Mesenchymal stem cell (in vitro differentiated cells and primary cell): ENCODE data around the gene PKHD1.

Experiments used
- DNase-seq: peaks from one replicate; pipeline ENCODE4 v3.0.0-alpha.2; 2013
- H2AFZ ChIP-seq: one replicate; pipeline ENCODE4 v1.6.1; 2013; ENCODE audit warnings: low read depth, mild to moderate bottlenecking, control low read depth, inconsistent platforms, low read length, moderate library complexity
- H2AK5ac ChIP-seq: 2 replicates; pipeline ENCODE4 v1.6.1; 2013; ENCODE audit warnings: low read length, moderate library complexity, mild to moderate bottlenecking, inconsistent platforms; ENCODE audit not compliant: severe bottlenecking
- H2BK120ac ChIP-seq: one replicate; pipeline ENCODE4 v1.6.1; 2013; ENCODE audit warnings: low read depth, mild to moderate bottlenecking, inconsistent platforms, low read length, moderate library complexity
- H2BK12ac ChIP-seq, 2 experiments: one replicate each; pipeline ENCODE4 v1.6.1; 2013; ENCODE audit warnings: inconsistent platforms in 2 of 2, low read length in 2 of 2, mild to moderate bottlenecking in 2 of 2, moderate library complexity in 2 of 2, control low read depth in 1 of 2
- H2BK15ac ChIP-seq: one replicate; pipeline ENCODE4 v1.6.1; 2013; ENCODE audit warnings: mild to moderate bottlenecking, low read depth, inconsistent platforms; ENCODE audit not compliant: poor library complexity, severe bottlenecking
- H2BK5ac ChIP-seq: 2 replicates; pipeline ENCODE4 v1.6.1; 2013; ENCODE audit warnings: low read depth, mild to moderate bottlenecking, low read length, control low read depth, inconsistent platforms; ENCODE audit not compliant: poor library complexity, severe bottlenecking
- H3K14ac ChIP-seq, 2 experiments: one replicate each; pipeline ENCODE4 v1.6.1; 2013; ENCODE audit warnings: inconsistent platforms in 2 of 2, low read length in 2 of 2, control low read depth in 1 of 2, mild to moderate bottlenecking in 1 of 2, moderate library complexity in 1 of 2
- H3K18ac ChIP-seq, 2 experiments: one replicate each; pipeline ENCODE4 v1.6.1; 2013; ENCODE audit warnings: inconsistent platforms in 2 of 2, low read length in 2 of 2, control low read depth in 1 of 2, low read depth in 1 of 2, mild to moderate bottlenecking in 1 of 2
- H3K23ac ChIP-seq, 2 experiments: one replicate each; pipeline ENCODE4 v1.6.1; 2013; ENCODE audit warnings: inconsistent platforms in 2 of 2, low read length in 2 of 2, mild to moderate bottlenecking in 2 of 2, moderate library complexity in 2 of 2, control low read depth in 1 of 2
- H3K27ac ChIP-seq: 2 replicates; pipeline ENCODE4 v1.5.1; 2013; ENCODE audit warnings: mild to moderate bottlenecking, moderate library complexity, low read length, control low read depth, inconsistent platforms; ENCODE audit not compliant: poor library complexity, severe bottlenecking
- H3K27me3 ChIP-seq, 2 experiments: 2 replicates each; pipeline versions ENCODE4 v1.6.1 to v1.7.0; 2013; ENCODE audit warnings: low read length in 2 of 2, mild to moderate bottlenecking in 2 of 2, moderate library complexity in 2 of 2, control low read depth in 1 of 2, inconsistent platforms in 1 of 2; ENCODE audit not compliant: control insufficient read depth in 1 of 2, insufficient read depth in 1 of 2
- H3K36me3 ChIP-seq, 2 experiments: 2 replicates each; pipeline versions ENCODE4 v1.6.1 to v1.7.0; 2013; ENCODE audit warnings: low read length in 2 of 2, control low read depth in 1 of 2, inconsistent platforms in 1 of 2, low read depth in 1 of 2, mild to moderate bottlenecking in 1 of 2; ENCODE audit not compliant: insufficient read depth in 2 of 2, control insufficient read depth in 1 of 2
- H3K4ac ChIP-seq, 2 experiments: one replicate each; pipeline ENCODE4 v1.6.1; 2013; ENCODE audit warnings: inconsistent platforms in 2 of 2, low read length in 2 of 2, mild to moderate bottlenecking in 2 of 2, moderate library complexity in 2 of 2, control low read depth in 1 of 2, low read depth in 1 of 2
- H3K4me1 ChIP-seq: 2 replicates; pipeline ENCODE4 v1.6.1; 2013; ENCODE audit warnings: low read depth, low read length, control low read depth; ENCODE audit not compliant: control insufficient read depth, insufficient read depth
- H3K4me2 ChIP-seq: 2 replicates; pipeline ENCODE4 v1.6.1; 2013; ENCODE audit warnings: low read length, mild to moderate bottlenecking, inconsistent platforms; ENCODE audit not compliant: poor library complexity, severe bottlenecking
- H3K4me3 ChIP-seq, 2 experiments: 2 replicates each; pipeline versions ENCODE4 v1.5.1 to v1.7.0; 2013; ENCODE audit warnings: low read length in 2 of 2, mild to moderate bottlenecking in 2 of 2, control low read depth in 1 of 2, low read depth in 1 of 2; ENCODE audit not compliant: insufficient read depth in 1 of 2
- H3K79me1 ChIP-seq: replicated peaks from 2 replicates; pipeline ENCODE4 v1.6.1; 2013; ENCODE audit warnings: mild to moderate bottlenecking, control low read depth, low read length, inconsistent platforms; ENCODE audit not compliant: poor library complexity, severe bottlenecking
- H3K9ac ChIP-seq: 2 replicates; pipeline ENCODE4 v1.7.0; 2013; ENCODE audit warnings: mild to moderate bottlenecking, low read length, moderate library complexity
- H3K9me3 ChIP-seq: 2 replicates; pipeline ENCODE4 v1.7.0; 2013; ENCODE audit warnings: mild to moderate bottlenecking, low read length; ENCODE audit not compliant: control insufficient read depth
- H4K8ac ChIP-seq: one replicate; pipeline ENCODE4 v1.6.1; 2013; ENCODE audit warnings: inconsistent platforms, mild to moderate bottlenecking, low read length, moderate library complexity
- H4K91ac ChIP-seq: one replicate; pipeline ENCODE4 v1.6.1; 2013; ENCODE audit warnings: mild to moderate bottlenecking, low read length, inconsistent platforms
- WGBS: methylation state at CpG from one replicate; pipeline ENCODE4 v1.1.7; 2013; ENCODE audit warnings: mixed read lengths; 5-methylcytosine and 5-hydroxymethylcytosine counted together

The PKHD1 gene

GRCh38 chr6:52116605-52116948, 29.2 kb upstream of the PKHD1 start:
- H3K18ac ChIP-seq = no peak overlapping the region
- H2AFZ ChIP-seq = no peak overlapping the region
- no peak overlapping the region for H4K8ac ChIP-seq
- H3K79me1 ChIP-seq = no peaks in the 10 kb centered on the region
- no peak overlapping the region for H2BK12ac ChIP-seq
- no peak overlapping the region for H3K4me2 ChIP-seq
- peaks cover 2% of the 10 kb centered on the region for H3K4me1 ChIP-seq
- no peaks in the 10 kb centered on the region for H3K27me3 ChIP-seq
- H3K4ac ChIP-seq = no peak overlapping the region
- no peak overlapping the region for H3K23ac ChIP-seq
- no peak overlapping the region for H2BK5ac ChIP-seq
- H4K91ac ChIP-seq = no peak overlapping the region
- H3K4me3 ChIP-seq = no peak overlapping the region
- H3K9me3 ChIP-seq = peaks cover 4% of the 10 kb centered on the region
- no peaks in the 10 kb centered on the region for H3K36me3 ChIP-seq
- H3K14ac ChIP-seq = no peak overlapping the region
- H2BK120ac ChIP-seq = no peak overlapping the region
- DNase-seq = no peak
- no peak overlapping the region for H3K9ac ChIP-seq
- no peak overlapping the region for H2BK15ac ChIP-seq
- H2AK5ac ChIP-seq = no peak overlapping the region
- H3K27ac ChIP-seq = no peak overlapping the region

GRCh38 chr6:52115891-52116604, 28.6 kb upstream of the PKHD1 start:
- no peak overlapping the region for H2BK5ac ChIP-seq
- H2AFZ ChIP-seq = no peak overlapping the region
- H2BK15ac ChIP-seq = no peak overlapping the region
- WGBS = 34% methylated on average over 3 of the region's 3 CpGs
- H3K79me1 ChIP-seq = no peaks in the 10 kb centered on the region
- no peaks in the 10 kb centered on the region for H3K36me3 ChIP-seq
- H2BK12ac ChIP-seq = no peak overlapping the region
- no peak overlapping the region for H2AK5ac ChIP-seq
- H3K14ac ChIP-seq = no peak overlapping the region
- no peak overlapping the region for H3K23ac ChIP-seq
- H3K9me3 ChIP-seq = peaks cover 4% of the 10 kb centered on the region
- no peak overlapping the region for H3K4me2 ChIP-seq
- no peaks in the 10 kb centered on the region for H3K27me3 ChIP-seq
- H3K4me3 ChIP-seq = no peak overlapping the region
- H4K91ac ChIP-seq = no peak overlapping the region
- no peak overlapping the region for H4K8ac ChIP-seq
- no peak overlapping the region for H3K27ac ChIP-seq
- DNase-seq = no peak
- no peak overlapping the region for H3K18ac ChIP-seq
- peaks cover 2% of the 10 kb centered on the region for H3K4me1 ChIP-seq
- no peak overlapping the region for H3K4ac ChIP-seq
- H2BK120ac ChIP-seq = no peak overlapping the region
- H3K9ac ChIP-seq = no peak overlapping the region

GRCh38 chr6:52115145-52115741, 27.8 kb upstream of the PKHD1 start:
- Histone ChIP-seq H4K8ac (no peak overlapping the region), H3K27me3 (no peaks in the 10 kb centered on the region), H2AFZ (no peak overlapping the region), H2AK5ac (no peak overlapping the region), H3K4me1 (peaks cover 2% of the 10 kb centered on the region), H3K9me3 (peaks cover 4% of the 10 kb centered on the region), H2BK12ac (no peak overlapping the region), H2BK120ac (no peak overlapping the region), H3K4ac (no peak overlapping the region), H2BK15ac (no peak overlapping the region), H3K4me3 (no peak overlapping the region), H3K4me2 (no peak overlapping the region), H3K79me1 (no peaks in the 10 kb centered on the region), H3K9ac (no peak overlapping the region), H4K91ac (no peak overlapping the region), H3K23ac (no peak overlapping the region), H2BK5ac (no peak overlapping the region), H3K14ac (no peak overlapping the region), H3K27ac (peak overlapping the region; percentile 52), H3K18ac (no peak overlapping the region), H3K36me3 (no peaks in the 10 kb centered on the region)
- 79% methylated on average over 2 of the region's 3 CpGs for WGBS
- DNase-seq = no peak

- DNase-seq = no peak
- H2AFZ ChIP-seq = no peak overlapping the region
- no peaks in the 10 kb centered on the region for H3K27me3 ChIP-seq
- H4K8ac ChIP-seq = no peak overlapping the region
- H2BK12ac ChIP-seq = no peak overlapping the region
- H3K36me3 ChIP-seq = no peaks in the 10 kb centered on the region
- no peak overlapping the region for H2BK5ac ChIP-seq
- 89% methylated on average over 2 of the region's 2 CpGs for WGBS
- no peak overlapping the region for H3K4ac ChIP-seq
- no peak overlapping the region for H3K27ac ChIP-seq
- no peak overlapping the region for H4K91ac ChIP-seq
- no peak overlapping the region for H2AK5ac ChIP-seq
- peaks cover 4% of the 10 kb centered on the region for H3K9me3 ChIP-seq
- no peak overlapping the region for H3K18ac ChIP-seq
- peaks cover 5% of the 10 kb centered on the region for H3K4me1 ChIP-seq
- H3K79me1 ChIP-seq = no peaks in the 10 kb centered on the region
- H3K14ac ChIP-seq = no peak overlapping the region
- no peak overlapping the region for H3K4me3 ChIP-seq
- no peak overlapping the region for H2BK15ac ChIP-seq
- H3K23ac ChIP-seq = no peak overlapping the region
- H2BK120ac ChIP-seq = no peak overlapping the region
- H3K4me2 ChIP-seq = no peak overlapping the region
- H3K9ac ChIP-seq = no peak overlapping the region
Observed at GRCh38 chr6:52109171-52109571, 21.8 kb upstream of the PKHD1 start.
